HCT116 (cell line): Measurements from ENCODE around the gene CERK.

Experiments
- CEBPB ChIP-seq: IDR thresholded peaks from 2 replicates; pipeline ENCODE4 v1.6.1; 2012; ENCODE audit warnings: low read depth
- CTCF ChIP-seq, 3 experiments: fragments of 200-600 bp in 1 of 3; sonication (generic) in 1 of 3; IDR thresholded peaks in 2 of 3; conservative IDR thresholded peaks in 1 of 3; 2 replicates each; pipeline ENCODE4 v1.5.1; 2012 to 2017; ENCODE audit warnings: low read depth in 2 of 3, low read length in 2 of 3, antibody characterized with exemption in 1 of 3, borderline replicate concordance in 1 of 3, control low read depth in 1 of 3, mild to moderate bottlenecking in 1 of 3, mixed read lengths in 1 of 3, mixed run types in 1 of 3, moderate library complexity in 1 of 3; ENCODE audit not compliant: insufficient read depth in 1 of 3
- EZH2 ChIP-seq: fragments of 200-600 bp; sonication (generic); IDR thresholded peaks from 2 replicates; pipeline ENCODE4 v1.6.1; 2017; ENCODE audit warnings: antibody characterized with exemption, mixed run types
- EZH2phosphoT487 ChIP-seq: fragments of 200-600 bp; IDR thresholded peaks from 2 replicates; pipeline ENCODE4 v1.6.1; 2018; ENCODE audit warnings: antibody characterized with exemption, borderline replicate concordance
- POLR2A ChIP-seq: IDR thresholded peaks from 2 replicates; pipeline ENCODE4 v1.7.0; 2011; ENCODE audit warnings: borderline replicate concordance; ENCODE audit not compliant: insufficient read depth, insufficient read length; ENCODE audit errors: extremely low read depth
- POLR2AphosphoS5 ChIP-seq: IDR thresholded peaks from 2 replicates; pipeline ENCODE4 v1.6.1; 2011; ENCODE audit warnings: mild to moderate bottlenecking, low read depth, low read length, moderate library complexity
- REST ChIP-seq: IDR thresholded peaks from 2 replicates; pipeline ENCODE4 v1.6.1; 2012; ENCODE audit warnings: low read depth
- SIN3A ChIP-seq: IDR thresholded peaks from 2 replicates; pipeline ENCODE4 v1.6.1; 2012; ENCODE audit warnings: low read depth
- YY1 ChIP-seq: IDR thresholded peaks from 2 replicates; pipeline ENCODE4 v1.6.1; 2011; ENCODE audit warnings: low read length, low read depth, moderate library complexity, mild to moderate bottlenecking; ENCODE audit not compliant: insufficient replicate concordance; ENCODE audit errors: extremely low read depth
- ZNF274 ChIP-seq: fragments of 200-500 bp; sonication (Bioruptor generic); IDR thresholded peaks from 2 replicates; pipeline ENCODE4 v1.6.1; 2014; ENCODE audit warnings: mild to moderate bottlenecking, low read depth, low read length, inconsistent platforms

GRCh38 chr22:46674367-46674781 lies 63.7 kb downstream of the CERK start:
- TF ChIP-seq CTCF (IDR thresholded peaks at IDR 0.05 in 2 of 3, conservative IDR thresholded peaks at IDR 0.05 in 1 of 3; ENCODE audit: borderline replicate concordance in 1 of 3, insufficient read depth in 1 of 3, low read depth in 2 of 3, low read length in 2 of 3) (no peak), EZH2 (no peak), CEBPB (no peak), POLR2AphosphoS5 (no peak), REST (no peak), YY1 (no peak), SIN3A (no peak), EZH2phosphoT487 (no peak), ZNF274 (no peak), POLR2A (no peak)
